HG03469 (cell line): ENCODE data around the gene DNASE1L2.

Experiments used
- ATAC-seq: cut with Tn5 transposase; IDR thresholded peaks from one replicate; pipeline ENCODE4 v1.9.1; 2021; ENCODE audit warnings: mild to moderate bottlenecking, moderate library complexity, moderate number of reproducible peaks; ENCODE audit not compliant: unreplicated experiment

The DNASE1L2 gene

GRCh38 chr16:2223221-2223941, 12.9 kb upstream of the DNASE1L2 start, which contains the start of gene E4F1:
Gene E4F1 (plus strand): TSS chr16:2223591. CDS start chr16:2223614, 23 bp downstream.
- ATAC-seq: peak; percentile 71

GRCh38 chr16:2223942-2224486, 12.2 kb upstream of the DNASE1L2 start:
- no peak for ATAC-seq

GRCh38 chr16:2226245-2226793, 9.9 kb upstream of the DNASE1L2 start:
- no peak for ATAC-seq

- no peak for ATAC-seq
These were observed 9.3 kb upstream of the DNASE1L2 start for GRCh38 chr16:2226918-2227317.

- no peak for ATAC-seq
These were observed 8.0 kb upstream of the DNASE1L2 start for GRCh38 chr16:2228161-2228824.

GRCh38 chr16:2229091-2229490, 7.2 kb upstream of the DNASE1L2 start:
- no peak for ATAC-seq

- ATAC-seq: no peak
These were observed 6.5 kb upstream of the DNASE1L2 start for GRCh38 chr16:2229632-2230250.

- no peak for ATAC-seq
These were observed 5.9 kb upstream of the DNASE1L2 start for GRCh38 chr16:2230376-2230775.

- ATAC-seq: no peak
These were observed 5.0 kb upstream of the DNASE1L2 start for GRCh38 chr16:2231016-2231931.

GRCh38 chr16:2232094-2232990, 3.9 kb upstream of the DNASE1L2 start:
- ATAC-seq: no peak

GRCh38 chr16:2233046-2233775, 3.0 kb upstream of the DNASE1L2 start:
- ATAC-seq: no peak

- ATAC-seq: no peak
These were observed 2.1 kb upstream of the DNASE1L2 start for GRCh38 chr16:2233872-2234812.

GRCh38 chr16:2234813-2235170, 1.5 kb upstream of the DNASE1L2 start:
- no peak for ATAC-seq

GRCh38 chr16:2235234-2235651, 1.0 kb upstream of the DNASE1L2 start:
- ATAC-seq: no peak

GRCh38 chr16:2235695-2236336, 428 bp upstream of the DNASE1L2 start:
- ATAC-seq: no peak

- ATAC-seq: no peak
These were observed 848 bp downstream of the DNASE1L2 start for GRCh38 chr16:2237102-2237482.

GRCh38 chr16:2237493-2238149, 1.4 kb downstream of the DNASE1L2 start:
- ATAC-seq: no peak
